ENCODE data around the gene PPARG. TPM values are rescaled to one million over a fixed set of nuclear protein-coding genes. Genes with fewer than 3 reads are reported as not detected.

PPARG gene
- total RNA-seq, 1 experiment from 2014 or later: 71.6 TPM

DNA sequence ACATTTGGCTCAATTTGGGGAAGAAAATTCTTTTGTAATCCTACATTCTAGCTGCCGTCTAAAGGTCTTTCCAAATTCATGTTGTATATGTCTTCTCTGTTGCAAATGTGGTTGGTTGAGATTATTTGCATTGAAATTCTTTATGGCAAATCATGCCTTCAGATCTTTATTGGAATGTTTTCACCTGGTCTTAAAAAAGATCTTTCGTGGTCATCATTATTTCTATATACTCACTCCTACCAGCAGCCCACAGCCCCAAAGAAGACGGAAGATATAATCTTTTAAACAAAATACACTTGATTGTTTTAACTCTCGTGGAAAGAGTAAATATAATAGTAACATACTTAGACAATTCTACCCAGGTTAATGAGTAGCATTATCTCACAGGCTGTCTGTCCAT is 41.5 kb upstream of the PPARG start:
- CTCF ChIA-PET: no interaction called here

DNA sequence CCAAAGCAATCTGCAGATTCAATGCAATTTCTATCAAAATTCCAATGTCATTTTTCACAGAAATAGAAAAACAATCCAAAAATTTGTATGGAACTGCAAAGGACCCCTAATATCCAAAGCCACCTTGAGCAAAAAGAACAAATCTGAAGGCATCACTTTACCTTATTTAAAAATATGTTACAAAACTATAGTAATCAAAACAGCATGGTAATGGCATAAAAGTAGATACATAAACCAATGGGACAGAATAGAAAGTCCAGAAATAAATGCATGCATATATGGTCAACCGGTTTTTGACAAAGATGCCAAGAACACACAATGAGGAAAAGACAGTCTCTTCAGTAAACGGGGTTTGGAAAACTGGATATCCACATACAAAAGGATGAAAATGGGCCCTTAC is 39.4 kb upstream of the PPARG start:
- TF ChIP-seq, protein P1, sequence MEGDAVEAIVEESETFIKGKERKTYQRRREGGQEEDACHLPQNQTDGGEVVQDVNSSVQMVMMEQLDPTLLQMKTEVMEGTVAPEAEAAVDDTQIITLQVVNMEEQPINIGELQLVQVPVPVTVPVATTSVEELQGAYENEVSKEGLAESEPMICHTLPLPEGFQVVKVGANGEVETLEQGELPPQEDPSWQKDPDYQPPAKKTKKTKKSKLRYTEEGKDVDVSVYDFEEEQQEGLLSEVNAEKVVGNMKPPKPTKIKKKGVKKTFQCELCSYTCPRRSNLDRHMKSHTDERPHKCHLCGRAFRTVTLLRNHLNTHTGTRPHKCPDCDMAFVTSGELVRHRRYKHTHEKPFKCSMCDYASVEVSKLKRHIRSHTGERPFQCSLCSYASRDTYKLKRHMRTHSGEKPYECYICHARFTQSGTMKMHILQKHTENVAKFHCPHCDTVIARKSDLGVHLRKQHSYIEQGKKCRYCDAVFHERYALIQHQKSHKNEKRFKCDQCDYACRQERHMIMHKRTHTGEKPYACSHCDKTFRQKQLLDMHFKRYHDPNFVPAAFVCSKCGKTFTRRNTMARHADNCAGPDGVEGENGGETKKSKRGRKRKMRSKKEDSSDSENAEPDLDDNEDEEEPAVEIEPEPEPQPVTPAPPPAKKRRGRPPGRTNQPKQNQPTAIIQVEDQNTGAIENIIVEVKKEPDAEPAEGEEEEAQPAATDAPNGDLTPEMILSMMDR (IDR thresholded peaks at IDR 0.05 in 2 of 3, conservative IDR thresholded peaks at IDR 0.05 in 1 of 3; ENCODE audit: borderline replicate concordance in 1 of 3, insufficient read depth in 1 of 3, low read depth in 2 of 3, low read length in 2 of 3): no peak
- TF ChIP-seq CEBPB (IDR thresholded peaks at IDR 0.05; ENCODE audit: low read depth): no peak
- TF ChIP-seq TCF7L2 (IDR thresholded peaks at IDR 0.05; ENCODE audit: borderline replicate concordance, extremely low read depth, insufficient read depth, insufficient read length): no peak
- TF ChIP-seq CBX3 (IDR thresholded peaks at IDR 0.05; ENCODE audit: low read depth): 0 out of 2 replicates have a peak, but pooled peaks have one; percentile 48
- TF ChIP-seq SIN3A (IDR thresholded peaks at IDR 0.05; ENCODE audit: low read depth): no peak
- TF ChIP-seq SRF (IDR thresholded peaks at IDR 0.05; ENCODE audit: low read depth): no peak
- Histone ChIP-seq H3K79me2 (ENCODE audit: insufficient read depth, low read length) (no peaks in the 10 kb centered on the region), H2AFZ (ENCODE audit: low read depth, low read length, poor library complexity, severe bottlenecking) (no peak overlapping the region), H3K4me3 (replicated peaks in 1 of 2; ENCODE audit: low read depth in 1 of 2, low read length in 2 of 2) (no peak overlapping the region), H3K9ac (ENCODE audit: low read length) (no peak overlapping the region), H3K4me2 (ENCODE audit: low read length) (no peak overlapping the region), H4K20me1 (ENCODE audit: insufficient read depth) (no peaks in the 10 kb centered on the region), H3K9me3 (ENCODE audit: control insufficient read depth in 1 of 2, insufficient read depth in 1 of 2, low read depth in 1 of 2, low read length in 2 of 2) (no peaks in the 10 kb centered on the region), H3K27ac (ENCODE audit: low read depth, low read length) (no peak overlapping the region), H3K36me3 (ENCODE audit: control insufficient read depth in 1 of 2, insufficient read depth in 2 of 2, low read length in 2 of 2) (no peaks in the 10 kb centered on the region), H3K9me2 (ENCODE audit: insufficient read depth) (no peaks in the 10 kb centered on the region), H3K27me3 (ENCODE audit: insufficient read depth, low read length) (no peaks in the 10 kb centered on the region), H3K4me1 (ENCODE audit: control insufficient read depth in 1 of 2, insufficient read depth in 2 of 2, low read length in 2 of 2) (no peaks in the 10 kb centered on the region)
- DNase-seq (ENCODE audit: low read depth, low spot score): no peak
- no peak for ATAC-seq
- intact Hi-C loops (cut with micrococcal nuclease): no loop called here
- POLR2A ChIA-PET: no interaction called here
- CTCF ChIA-PET: no interaction called here
- BruUV-seq (replicated peaks): no TSS peak
- RAD21 ChIA-PET (ENCODE audit: low non-redundant PET in 1 of 2, low total read pairs in 2 of 2, uncharacterized antibody in 2 of 2, unreplicated experiment in 2 of 2): no interaction called here

More for the DNA sequence above, 41.5 kb upstream of the PPARG start:
- ATAC-seq (no peak), DNase-seq (ENCODE audit: low read depth, low spot score) (no peak)
- no peaks in the 10 kb centered on the region for H3K9me2 ChIP-seq (ENCODE audit: insufficient read depth)
- RAD21 ChIA-PET (ENCODE audit: low non-redundant PET in 1 of 2, low total read pairs in 2 of 2, uncharacterized antibody in 2 of 2, unreplicated experiment in 2 of 2): no interaction called here
- H3K27me3 ChIP-seq (ENCODE audit: insufficient read depth, low read length): no peaks in the 10 kb centered on the region
- no TSS peak for BruUV-seq (replicated peaks)
- H3K9ac ChIP-seq (ENCODE audit: low read length): no peak overlapping the region
- no peak overlapping the region for H3K27ac ChIP-seq (ENCODE audit: low read depth, low read length)
- intact Hi-C loops (cut with micrococcal nuclease): no loop called here
- H2AFZ ChIP-seq (ENCODE audit: low read depth, low read length, poor library complexity, severe bottlenecking): no peak overlapping the region
- no peaks in the 10 kb centered on the region for H3K9me3 ChIP-seq (ENCODE audit: control insufficient read depth in 1 of 2, insufficient read depth in 1 of 2, low read depth in 1 of 2, low read length in 2 of 2)
- POLR2A ChIA-PET: no interaction called here
- TF ChIP-seq, protein P1 (IDR thresholded peaks at IDR 0.05 in 2 of 3, conservative IDR thresholded peaks at IDR 0.05 in 1 of 3; ENCODE audit: borderline replicate concordance in 1 of 3, insufficient read depth in 1 of 3, low read depth in 2 of 3, low read length in 2 of 3): no peak
- TF ChIP-seq, protein P2, sequence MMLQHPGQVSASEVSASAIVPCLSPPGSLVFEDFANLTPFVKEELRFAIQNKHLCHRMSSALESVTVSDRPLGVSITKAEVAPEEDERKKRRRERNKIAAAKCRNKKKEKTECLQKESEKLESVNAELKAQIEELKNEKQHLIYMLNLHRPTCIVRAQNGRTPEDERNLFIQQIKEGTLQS (IDR thresholded peaks at IDR 0.05): no peak
- TF ChIP-seq EGR1 (IDR thresholded peaks at IDR 0.05; ENCODE audit: low read depth): no peak
- TF ChIP-seq FOSL1 (IDR thresholded peaks at IDR 0.05; ENCODE audit: low read depth): no peak
- no peak for TF ChIP-seq ZFX (IDR thresholded peaks at IDR 0.05)
- no peaks in the 10 kb centered on the region for H4K20me1 ChIP-seq (ENCODE audit: insufficient read depth)
- H3K36me3 ChIP-seq (ENCODE audit: control insufficient read depth in 1 of 2, insufficient read depth in 2 of 2, low read length in 2 of 2): no peaks in the 10 kb centered on the region
- H3K4me3 ChIP-seq (replicated peaks in 1 of 2; ENCODE audit: low read depth in 1 of 2, low read length in 2 of 2): no peak overlapping the region
- H3K4me1 ChIP-seq (ENCODE audit: control insufficient read depth in 1 of 2, insufficient read depth in 2 of 2, low read length in 2 of 2): no peaks in the 10 kb centered on the region
- no peaks in the 10 kb centered on the region for H3K79me2 ChIP-seq (ENCODE audit: insufficient read depth, low read length)
- H3K4me2 ChIP-seq (ENCODE audit: low read length): no peak overlapping the region
